WI38 (cell line): Measurements from ENCODE around the gene CD22.
"Not testable (repeated sequence)": the region's sequence is repeated elsewhere in the genome, so short reads cannot be mapped to it uniquely, and the experiment has no call there.

Experiments used
- H3K4me3 ChIP-seq: 2 replicates; pipeline ENCODE4 v1.5.1; 2011; ENCODE audit warnings: low read depth, mild to moderate bottlenecking, control low read depth, low read length
- CTCF ChIP-seq: IDR thresholded peaks from 2 replicates; pipeline ENCODE4 v1.5.1; 2012; ENCODE audit warnings: low read depth, mild to moderate bottlenecking, control low read depth, low read length

The CD22 gene

DNA sequence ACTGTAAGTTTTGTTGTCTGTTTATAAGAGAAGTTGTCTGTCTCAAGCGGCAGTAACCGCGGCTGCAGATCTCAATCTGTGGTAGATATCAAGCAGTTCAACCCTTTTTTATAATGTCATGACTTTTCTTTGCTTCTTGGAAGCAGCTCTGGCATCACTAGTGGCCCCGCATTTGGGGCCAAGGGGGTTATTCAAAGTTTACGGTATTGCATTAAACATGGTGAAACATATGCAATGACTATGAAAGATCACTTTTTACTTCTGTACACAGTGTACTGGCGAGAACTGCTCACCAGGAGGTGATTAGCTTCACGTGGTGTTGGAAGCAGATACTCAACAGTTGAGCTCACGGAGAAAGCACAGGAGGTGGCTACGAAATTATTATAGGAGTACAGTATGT lies 24.6 kb downstream of the CD22 start:
- TF ChIP-seq CTCF: no peak
- H3K4me3 ChIP-seq: no peak overlapping the region

- TF ChIP-seq CTCF: no peak
- no peak overlapping the region for H3K4me3 ChIP-seq
Observed at GRCh38 chr19:35354898-35355297, 25.9 kb downstream of the CD22 start.

GRCh38 chr19:35355791-35356460 lies 26.9 kb downstream of the CD22 start:
- no peak overlapping the region for H3K4me3 ChIP-seq
- TF ChIP-seq CTCF: no peak

GRCh38 chr19:35357867-35358573 lies 29.0 kb downstream of the CD22 start, which contains the start of gene FFAR3:
Gene FFAR3, plus strand, starts transcription at chr19:35358460. Its CDS starts 431 bp downstream, at chr19:35358891.
- H3K4me3 ChIP-seq: no peak within 1 kb of the TSS
- TF ChIP-seq CTCF: no peak

DNA sequence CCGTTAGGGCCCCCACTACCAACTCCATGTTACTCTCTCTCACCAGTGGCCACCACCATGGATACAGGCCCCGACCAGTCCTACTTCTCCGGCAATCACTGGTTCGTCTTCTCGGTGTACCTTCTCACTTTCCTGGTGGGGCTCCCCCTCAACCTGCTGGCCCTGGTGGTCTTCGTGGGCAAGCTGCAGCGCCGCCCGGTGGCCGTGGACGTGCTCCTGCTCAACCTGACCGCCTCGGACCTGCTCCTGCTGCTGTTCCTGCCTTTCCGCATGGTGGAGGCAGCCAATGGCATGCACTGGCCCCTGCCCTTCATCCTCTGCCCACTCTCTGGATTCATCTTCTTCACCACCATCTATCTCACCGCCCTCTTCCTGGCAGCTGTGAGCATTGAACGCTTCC lies 29.8 kb downstream of the CD22 start:
- H3K4me3 ChIP-seq: not testable (repeated sequence)

DNA sequence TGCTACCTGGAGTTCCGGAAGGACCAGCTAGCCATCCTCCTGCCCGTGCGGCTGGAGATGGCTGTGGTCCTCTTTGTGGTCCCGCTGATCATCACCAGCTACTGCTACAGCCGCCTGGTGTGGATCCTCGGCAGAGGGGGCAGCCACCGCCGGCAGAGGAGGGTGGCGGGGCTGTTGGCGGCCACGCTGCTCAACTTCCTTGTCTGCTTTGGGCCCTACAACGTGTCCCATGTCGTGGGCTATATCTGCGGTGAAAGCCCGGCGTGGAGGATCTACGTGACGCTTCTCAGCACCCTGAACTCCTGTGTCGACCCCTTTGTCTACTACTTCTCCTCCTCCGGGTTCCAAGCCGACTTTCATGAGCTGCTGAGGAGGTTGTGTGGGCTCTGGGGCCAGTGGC lies 30.4 kb downstream of the CD22 start:
- not testable (repeated sequence) for H3K4me3 ChIP-seq

GRCh38 chr19:35360081-35360480 lies 31.1 kb downstream of the CD22 start:
- not testable (repeated sequence) for H3K4me3 ChIP-seq

DNA sequence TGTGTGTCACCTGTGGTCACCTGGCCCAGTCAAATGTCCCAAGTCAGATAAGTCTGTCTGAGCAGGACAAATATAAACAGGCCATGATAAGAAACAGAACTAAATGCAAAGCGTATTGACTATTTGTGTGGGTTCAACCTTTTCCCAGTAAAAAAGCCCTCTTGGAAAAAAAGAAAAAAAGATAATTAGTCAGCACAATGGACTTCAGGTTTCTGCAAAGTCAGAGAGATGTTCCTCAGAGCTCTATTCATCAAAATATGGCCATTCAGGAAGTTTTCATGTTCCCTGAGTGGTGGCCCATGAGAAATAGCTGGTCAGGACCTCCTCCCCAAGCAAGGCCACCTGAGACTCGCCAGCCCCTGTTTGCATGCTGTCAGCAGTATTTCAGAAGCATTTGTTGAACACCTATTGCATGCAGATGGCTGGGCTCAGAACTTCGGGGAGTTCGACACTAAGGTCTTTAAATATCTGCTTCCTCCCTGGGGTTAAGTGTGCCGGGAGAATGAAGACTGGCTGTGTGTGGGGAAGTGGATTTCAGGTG lies 32.0 kb downstream of the CD22 start:
- no peak for TF ChIP-seq CTCF
- no peak overlapping the region for H3K4me3 ChIP-seq
